Measurements from ENCODE around the gene CEP164.

The CEP164 gene

GRCh38 chr11:117428856-117429229 is 101.2 kb downstream of the CEP164 start:
- in situ Hi-C loops (cut with MboI; ENCODE audit: low sequenced_read_pairs, unreplicated experiment) = loop anchor here (10.0 kb wide), 1 partner anchor 376 kb away; no protein-coding TSS in a partner anchor
- DNase-seq (ENCODE audit: low spot score) = no peak
- TF ChIP-seq CTCF (IDR thresholded peaks at IDR 0.05; ENCODE audit: borderline replicate concordance, control extremely low read depth, extremely low read depth, insufficient read depth, missing control alignments) = no peak

GRCh38 chr11:117430293-117430955 is 102.8 kb downstream of the CEP164 start:
- no peak for DNase-seq (ENCODE audit: low spot score)
- in situ Hi-C loops (cut with MboI; ENCODE audit: low sequenced_read_pairs, unreplicated experiment) = no loop called here
- TF ChIP-seq CTCF (IDR thresholded peaks at IDR 0.05; ENCODE audit: borderline replicate concordance, control extremely low read depth, extremely low read depth, insufficient read depth, missing control alignments) = no peak

GRCh38 chr11:117431436-117431835 is 103.8 kb downstream of the CEP164 start:
- in situ Hi-C loops (cut with MboI; ENCODE audit: low sequenced_read_pairs, unreplicated experiment) = no loop called here
- no peak for DNase-seq (ENCODE audit: low spot score)
- TF ChIP-seq CTCF (IDR thresholded peaks at IDR 0.05; ENCODE audit: borderline replicate concordance, control extremely low read depth, extremely low read depth, insufficient read depth, missing control alignments) = no peak

GRCh38 chr11:117433717-117434116 is 106.1 kb downstream of the CEP164 start:
- TF ChIP-seq CTCF (IDR thresholded peaks at IDR 0.05; ENCODE audit: borderline replicate concordance, control extremely low read depth, extremely low read depth, insufficient read depth, missing control alignments) = no peak
- DNase-seq (ENCODE audit: low spot score) = no peak
- in situ Hi-C loops (cut with MboI; ENCODE audit: low sequenced_read_pairs, unreplicated experiment) = no loop called here

GRCh38 chr11:117434481-117434880 is 106.8 kb downstream of the CEP164 start:
- no peak for TF ChIP-seq CTCF (IDR thresholded peaks at IDR 0.05; ENCODE audit: borderline replicate concordance, control extremely low read depth, extremely low read depth, insufficient read depth, missing control alignments)
- no peak for DNase-seq (ENCODE audit: low spot score)
- in situ Hi-C loops (cut with MboI; ENCODE audit: low sequenced_read_pairs, unreplicated experiment) = no loop called here

GRCh38 chr11:117435326-117435725 is 107.7 kb downstream of the CEP164 start:
- DNase-seq (ENCODE audit: low spot score) = no peak
- in situ Hi-C loops (cut with MboI; ENCODE audit: low sequenced_read_pairs, unreplicated experiment) = no loop called here
- TF ChIP-seq CTCF (IDR thresholded peaks at IDR 0.05; ENCODE audit: borderline replicate concordance, control extremely low read depth, extremely low read depth, insufficient read depth, missing control alignments) = no peak
